Panc1 (cell line): Measurements from ENCODE around the gene SLC10A7. TPM values are rescaled to one million over a fixed set of nuclear protein-coding genes. Genes with fewer than 3 reads are reported as not detected.

Source experiments
- ATAC-seq: fragments of 200-7000 bp; cut with Tn5 transposase; 2 replicates; pipeline ENCODE4 v1.9.1; 2020; ENCODE audit warnings: mild to moderate bottlenecking, moderate library complexity
- BruUV-seq: library from RNA; stranded (reverse); fragments of 400-500 nt; replicated peaks from 2 replicates; lab custom pipeline; 2021; lab: Mats Ljungman, UMichigan
- CTCF ChIA-PET: fragments of 300-600 bp; sonication (Branson Sonifier 250); formaldehyde crosslinking; loops from one replicate; lab custom pipeline; 2022; ENCODE audit warnings: antibody characterized with exemption; lab: Charles Lee
- POLR2A ChIA-PET: fragments of 300-600 bp; sonication (Branson Sonifier 250); formaldehyde crosslinking; loops from one replicate; lab custom pipeline; 2022; ENCODE audit warnings: antibody characterized with exemption; lab: Charles Lee
- DNase-seq: peaks from one replicate; pipeline ENCODE4 v3.0.0-alpha.2; 2010; ENCODE audit warnings: low read depth, low spot score
- H3K27ac ChIP-seq: 2 replicates; pipeline ENCODE4 v1.5.1; 2011; ENCODE audit warnings: mild to moderate bottlenecking, low read length, inconsistent platforms
- H3K27me3 ChIP-seq: fragments of 200-500 bp; sonication (Bioruptor generic); 2 replicates; pipeline ENCODE4 v1.6.0; 2014; ENCODE audit warnings: low read length, inconsistent platforms; ENCODE audit not compliant: control insufficient read depth, insufficient read depth
- H3K36me3 ChIP-seq: fragments of 200-500 bp; sonication (Bioruptor generic); 2 replicates; pipeline ENCODE4 v1.5.1; 2014; ENCODE audit warnings: inconsistent platforms, mild to moderate bottlenecking, low read length, moderate library complexity; ENCODE audit not compliant: control insufficient read depth, insufficient read depth
- H3K4me1 ChIP-seq: 2 replicates; pipeline ENCODE4 v1.5.1; 2011; ENCODE audit warnings: inconsistent platforms, mild to moderate bottlenecking, low read length, moderate library complexity; ENCODE audit not compliant: control insufficient read depth, insufficient read depth
- H3K4me3 ChIP-seq, 2 experiments: 2 replicates each; pipeline ENCODE4 v1.5.1; 2011 to 2012; ENCODE audit warnings: low read depth in 2 of 2, low read length in 2 of 2, mild to moderate bottlenecking in 2 of 2, inconsistent platforms in 1 of 2, moderate library complexity in 1 of 2
- H3K9me3 ChIP-seq: fragments of 200-500 bp; sonication (Bioruptor generic); 2 replicates; pipeline ENCODE4 v1.5.1; 2014; ENCODE audit warnings: low read depth, mild to moderate bottlenecking, inconsistent platforms, low read length, moderate library complexity; ENCODE audit not compliant: control insufficient read depth, insufficient read depth
- POLR2AphosphoS5 ChIP-seq: IDR thresholded peaks from 2 replicates; pipeline ENCODE4 v1.6.1; 2012; ENCODE audit warnings: mild to moderate bottlenecking, low read depth, low read length, moderate library complexity
- REST ChIP-seq, 2 experiments: IDR thresholded peaks; 2 replicates each; pipeline ENCODE4 v1.6.1; 2011 to 2012; ENCODE audit warnings: low read depth in 2 of 2, control low read depth in 1 of 2, low read length in 1 of 2, mild to moderate bottlenecking in 1 of 2, moderate library complexity in 1 of 2; ENCODE audit not compliant: insufficient read depth in 1 of 2
- SIN3A ChIP-seq: IDR thresholded peaks from 2 replicates; pipeline ENCODE4 v1.6.1; 2012; ENCODE audit warnings: low read depth, mild to moderate bottlenecking, low read length, moderate library complexity, borderline replicate concordance; ENCODE audit not compliant: insufficient read depth
- TCF7L2 ChIP-seq: IDR thresholded peaks from 2 replicates; pipeline ENCODE4 v1.6.1; 2011; ENCODE audit warnings: mild to moderate bottlenecking, low read depth, low read length, inconsistent platforms
- in situ Hi-C: cut with HindIII; loops from 2 replicates; pipeline ENCODE4 v1.10.0; 2016; ENCODE audit warnings: low sequenced_read_pairs, low pct_unique_long_range_greater_than_20kb
- intact Hi-C: fragments of 100-400 bp; cut with micrococcal nuclease; formaldehyde crosslinking; loops from one replicate; pipeline ENCODE4 v1.10.0; 2022; ENCODE audit not compliant: unreplicated experiment
- total RNA-seq: library from RNA; stranded (reverse); gene quantifications from one replicate; pipeline ENCODE4 v1.2.1, GENCODE V29; 2021; ENCODE audit not compliant: unreplicated experiment
- TF ChIP-seq, protein P1 (sequence below): fragments of 450-650 bp; IDR thresholded peaks from 2 replicates; pipeline ENCODE4 v1.5.1; 2017; ENCODE audit warnings: mild to moderate bottlenecking

Gene SLC10A7
- total RNA-seq, 1 experiment from 2014 or later, result 1.5 TPM

DNA sequence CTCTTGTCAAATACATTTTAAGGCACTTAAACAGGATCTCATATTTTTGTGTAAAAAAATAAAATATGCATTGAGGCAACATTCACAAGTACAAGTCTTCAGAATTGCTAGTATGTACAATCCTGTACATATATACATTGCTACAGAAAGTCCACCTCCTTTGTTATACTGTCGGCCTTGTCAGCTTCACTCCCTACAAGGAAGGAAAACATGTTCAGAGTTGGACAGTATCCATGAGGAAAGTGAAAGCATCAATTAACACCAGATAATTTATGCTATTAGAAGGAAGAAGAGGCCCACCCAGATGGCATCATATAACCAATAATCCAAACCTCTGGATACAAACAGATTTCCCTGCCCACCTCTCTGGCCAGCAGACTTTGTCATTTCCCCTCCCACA, 265.4 kb downstream of the SLC10A7 start:
- H3K4me1 ChIP-seq, result no peaks in the 10 kb centered on the region
- no peaks in the 10 kb centered on the region for H3K36me3 ChIP-seq
- in situ Hi-C loops (no loop called here), intact Hi-C loops (no loop called here)
- ATAC-seq (no peak), DNase-seq (no peak)
- POLR2A ChIA-PET, result no interaction called here
- no peak overlapping the region for H3K27ac ChIP-seq
- no TSS peak for BruUV-seq
- H3K9me3 ChIP-seq, result no peaks in the 10 kb centered on the region
- H3K27me3 ChIP-seq, result no peaks in the 10 kb centered on the region
- no peak overlapping the region for H3K4me3 ChIP-seq
- TF ChIP-seq, protein P1, sequence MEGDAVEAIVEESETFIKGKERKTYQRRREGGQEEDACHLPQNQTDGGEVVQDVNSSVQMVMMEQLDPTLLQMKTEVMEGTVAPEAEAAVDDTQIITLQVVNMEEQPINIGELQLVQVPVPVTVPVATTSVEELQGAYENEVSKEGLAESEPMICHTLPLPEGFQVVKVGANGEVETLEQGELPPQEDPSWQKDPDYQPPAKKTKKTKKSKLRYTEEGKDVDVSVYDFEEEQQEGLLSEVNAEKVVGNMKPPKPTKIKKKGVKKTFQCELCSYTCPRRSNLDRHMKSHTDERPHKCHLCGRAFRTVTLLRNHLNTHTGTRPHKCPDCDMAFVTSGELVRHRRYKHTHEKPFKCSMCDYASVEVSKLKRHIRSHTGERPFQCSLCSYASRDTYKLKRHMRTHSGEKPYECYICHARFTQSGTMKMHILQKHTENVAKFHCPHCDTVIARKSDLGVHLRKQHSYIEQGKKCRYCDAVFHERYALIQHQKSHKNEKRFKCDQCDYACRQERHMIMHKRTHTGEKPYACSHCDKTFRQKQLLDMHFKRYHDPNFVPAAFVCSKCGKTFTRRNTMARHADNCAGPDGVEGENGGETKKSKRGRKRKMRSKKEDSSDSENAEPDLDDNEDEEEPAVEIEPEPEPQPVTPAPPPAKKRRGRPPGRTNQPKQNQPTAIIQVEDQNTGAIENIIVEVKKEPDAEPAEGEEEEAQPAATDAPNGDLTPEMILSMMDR, result no peak
- TF ChIP-seq REST (IDR thresholded peaks at IDR 0.05; ENCODE audit: insufficient read depth in 1 of 2, low read depth in 2 of 2, low read length in 1 of 2), result no peak
- no peak for TF ChIP-seq TCF7L2
- no peak for TF ChIP-seq POLR2AphosphoS5
- CTCF ChIA-PET, result no interaction called here

- CTCF ChIA-PET, result no interaction called here
- intact Hi-C loops (no loop called here), in situ Hi-C loops (no loop called here)
- POLR2A ChIA-PET, result no interaction called here
- TF ChIP-seq REST (IDR thresholded peaks at IDR 0.05; ENCODE audit: insufficient read depth in 1 of 2, low read depth in 2 of 2, low read length in 1 of 2) (no peak), SIN3A (no peak), POLR2AphosphoS5 (no peak), TCF7L2 (no peak)
- TF ChIP-seq, protein P1, result no peak
- Histone ChIP-seq H3K4me1 (no peaks in the 10 kb centered on the region), H3K36me3 (no peaks in the 10 kb centered on the region), H3K4me3 (no peak overlapping the region), H3K9me3 (no peaks in the 10 kb centered on the region), H3K27ac (no peak overlapping the region), H3K27me3 (no peaks in the 10 kb centered on the region)
- no TSS peak for BruUV-seq
- ATAC-seq (no peak), DNase-seq (no peak)
Observed at GRCh38 chr4:146255874-146256273, 265.9 kb downstream of the SLC10A7 start.
